SU-DHL-6 (cell line): Measurements from ENCODE around the gene SDK2.

Experiments
- H2AFZ ChIP-seq: fragments of 200-600 bp; sonication (generic); 2 replicates; pipeline ENCODE4 v1.6.1; 2014; ENCODE audit warnings: low read depth, mild to moderate bottlenecking, moderate library complexity, mixed read lengths, antibody characterized with exemption, low read length; ENCODE audit not compliant: severe bottlenecking
- H3F3A ChIP-seq: fragments of 200-600 bp; shearing (Covaris generic); 2 replicates; pipeline ENCODE4 v1.6.0; 2016; ENCODE audit warnings: antibody characterized with exemption, mild to moderate bottlenecking; ENCODE audit not compliant: insufficient read depth
- H3K27ac ChIP-seq: fragments of 200-600 bp; sonication (generic); 2 replicates; pipeline ENCODE4 v1.5.1; 2016; ENCODE audit warnings: low read depth, mild to moderate bottlenecking, low read length, moderate library complexity, mixed read lengths
- H3K27me3 ChIP-seq: fragments of 200-600 bp; sonication (generic), shearing (Covaris generic); 2 replicates; pipeline ENCODE4 v1.6.0; 2014; ENCODE audit warnings: mild to moderate bottlenecking, low read length
- H3K36me3 ChIP-seq: fragments of 200-600 bp; sonication (generic); 2 replicates; pipeline ENCODE4 v1.6.1; 2014; ENCODE audit warnings: mild to moderate bottlenecking, low read length, mixed read lengths
- H3K4me2 ChIP-seq: fragments of 300-600, 200-600 bp; shearing (Covaris generic), sonication (generic); 2 replicates; pipeline ENCODE4 v1.6.0; 2014; ENCODE audit warnings: low read length, low read depth, mild to moderate bottlenecking; ENCODE audit not compliant: poor library complexity, severe bottlenecking
- H3K4me3 ChIP-seq: fragments of 200-600 bp; sonication (generic); 2 replicates; pipeline ENCODE4 v1.5.1; 2014; ENCODE audit warnings: antibody characterized with exemption, low read length, mild to moderate bottlenecking, mixed read lengths; ENCODE audit not compliant: insufficient read depth, poor library complexity, severe bottlenecking
- H3K79me2 ChIP-seq: fragments of 200-600 bp; sonication (generic); 2 replicates; pipeline ENCODE4 v1.6.1; 2014; ENCODE audit warnings: mild to moderate bottlenecking, low read length, moderate library complexity; ENCODE audit not compliant: insufficient read depth
- H3K9ac ChIP-seq: fragments of 200-600 bp; sonication (generic); 2 replicates; pipeline ENCODE4 v1.7.0; 2014; ENCODE audit warnings: mild to moderate bottlenecking, low read length
- H3K9me2 ChIP-seq: fragments of 200-600 bp; sonication (generic); replicated peaks from 2 replicates; pipeline ENCODE4 v1.6.1; 2014; ENCODE audit warnings: low read length; ENCODE audit not compliant: insufficient read depth
- H3K9me3 ChIP-seq: fragments of 200-600 bp; sonication (generic); 2 replicates; pipeline ENCODE4 v1.6.1; 2014; ENCODE audit warnings: low read length, mixed read lengths; ENCODE audit not compliant: insufficient read depth
- H4K20me1 ChIP-seq: fragments of 200-600 bp; sonication (generic); 2 replicates; pipeline ENCODE4 v1.6.1; 2014; ENCODE audit warnings: low read depth, mild to moderate bottlenecking, antibody characterized with exemption, low read length, moderate library complexity, mixed read lengths
- CTCF ChIP-seq: fragments of 200-600 bp; sonication (generic); IDR thresholded peaks from one replicate; pipeline ENCODE4 v1.5.1; 2017; ENCODE audit warnings: antibody characterized with exemption, mild to moderate bottlenecking, low read length, moderate library complexity; ENCODE audit not compliant: insufficient read depth, poor library complexity, severe bottlenecking
- EZH2phosphoT487 ChIP-seq: fragments of 200-600 bp; sonication (generic), shearing (Covaris generic); conservative IDR thresholded peaks from 2 replicates; pipeline ENCODE4 v1.6.1; 2018; ENCODE audit warnings: mild to moderate bottlenecking, antibody characterized with exemption, low read length, moderate library complexity, mixed read lengths

SDK2 gene

GRCh38 chr17:73342050-73342522 is 302.2 kb downstream of the SDK2 start:
- H3F3A ChIP-seq: no peaks in the 10 kb centered on the region
- no peaks in the 10 kb centered on the region for H3K9me2 ChIP-seq
- H3K9me3 ChIP-seq: no peaks in the 10 kb centered on the region
- no peak overlapping the region for H2AFZ ChIP-seq
- no peaks in the 10 kb centered on the region for H3K27me3 ChIP-seq
- no peak for TF ChIP-seq CTCF
- TF ChIP-seq EZH2phosphoT487: no peak
- no peak overlapping the region for H3K4me2 ChIP-seq
- H3K36me3 ChIP-seq: no peaks in the 10 kb centered on the region
- no peak overlapping the region for H3K27ac ChIP-seq
- H4K20me1 ChIP-seq: no peaks in the 10 kb centered on the region
- no peaks in the 10 kb centered on the region for H3K79me2 ChIP-seq
- no peak overlapping the region for H3K4me3 ChIP-seq
- no peak overlapping the region for H3K9ac ChIP-seq

GRCh38 chr17:73341350-73342049 is 302.7 kb downstream of the SDK2 start:
- Histone ChIP-seq H3K36me3 (no peaks in the 10 kb centered on the region), H3K27ac (no peak overlapping the region), H3K9me2 (no peaks in the 10 kb centered on the region), H3K27me3 (no peaks in the 10 kb centered on the region), H3K4me2 (no peak overlapping the region), H3K4me3 (no peak overlapping the region), H2AFZ (no peak overlapping the region), H3K9me3 (no peaks in the 10 kb centered on the region), H3K9ac (no peak overlapping the region), H4K20me1 (no peaks in the 10 kb centered on the region), H3F3A (no peaks in the 10 kb centered on the region), H3K79me2 (no peaks in the 10 kb centered on the region)
- TF ChIP-seq EZH2phosphoT487 (no peak), CTCF (no peak)

- Histone ChIP-seq H3K79me2 (no peaks in the 10 kb centered on the region), H3K4me3 (no peak overlapping the region), H3K36me3 (no peaks in the 10 kb centered on the region), H3F3A (no peaks in the 10 kb centered on the region), H4K20me1 (no peaks in the 10 kb centered on the region), H3K9ac (no peak overlapping the region), H3K9me3 (no peaks in the 10 kb centered on the region), H3K9me2 (no peaks in the 10 kb centered on the region), H3K4me2 (no peak overlapping the region), H3K27ac (no peak overlapping the region), H2AFZ (no peak overlapping the region), H3K27me3 (no peaks in the 10 kb centered on the region)
- no peak for TF ChIP-seq EZH2phosphoT487
- TF ChIP-seq CTCF: no peak
Measured at GRCh38 chr17:73340093-73340596, 304.1 kb downstream of the SDK2 start.
